RPMI8226 (cell line): Measurements from ENCODE around the gene FADS1.

Source experiments
- DNase-seq: peaks from one replicate; pipeline ENCODE4 v3.0.0-alpha.2; 2015

Gene FADS1

GRCh38 chr11:61844909-61845565, 28.2 kb upstream of the FADS1 start:
- DNase-seq, result no peak

DNA sequence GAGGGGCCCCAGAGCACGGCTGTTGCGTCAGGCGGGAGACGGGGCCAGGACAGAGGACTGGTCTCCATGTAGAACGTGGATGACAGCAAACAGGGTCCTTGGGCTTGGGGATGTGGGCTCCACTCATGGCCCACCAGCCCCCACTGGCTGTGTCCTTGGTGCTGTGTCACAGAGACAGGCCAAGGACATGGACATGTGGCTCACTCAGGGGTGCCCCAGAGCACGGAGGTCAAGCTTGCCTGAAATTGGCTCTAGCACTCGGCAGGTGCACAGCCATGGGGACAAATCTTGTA, 25.7 kb upstream of the FADS1 start:
- no peak for DNase-seq

DNA sequence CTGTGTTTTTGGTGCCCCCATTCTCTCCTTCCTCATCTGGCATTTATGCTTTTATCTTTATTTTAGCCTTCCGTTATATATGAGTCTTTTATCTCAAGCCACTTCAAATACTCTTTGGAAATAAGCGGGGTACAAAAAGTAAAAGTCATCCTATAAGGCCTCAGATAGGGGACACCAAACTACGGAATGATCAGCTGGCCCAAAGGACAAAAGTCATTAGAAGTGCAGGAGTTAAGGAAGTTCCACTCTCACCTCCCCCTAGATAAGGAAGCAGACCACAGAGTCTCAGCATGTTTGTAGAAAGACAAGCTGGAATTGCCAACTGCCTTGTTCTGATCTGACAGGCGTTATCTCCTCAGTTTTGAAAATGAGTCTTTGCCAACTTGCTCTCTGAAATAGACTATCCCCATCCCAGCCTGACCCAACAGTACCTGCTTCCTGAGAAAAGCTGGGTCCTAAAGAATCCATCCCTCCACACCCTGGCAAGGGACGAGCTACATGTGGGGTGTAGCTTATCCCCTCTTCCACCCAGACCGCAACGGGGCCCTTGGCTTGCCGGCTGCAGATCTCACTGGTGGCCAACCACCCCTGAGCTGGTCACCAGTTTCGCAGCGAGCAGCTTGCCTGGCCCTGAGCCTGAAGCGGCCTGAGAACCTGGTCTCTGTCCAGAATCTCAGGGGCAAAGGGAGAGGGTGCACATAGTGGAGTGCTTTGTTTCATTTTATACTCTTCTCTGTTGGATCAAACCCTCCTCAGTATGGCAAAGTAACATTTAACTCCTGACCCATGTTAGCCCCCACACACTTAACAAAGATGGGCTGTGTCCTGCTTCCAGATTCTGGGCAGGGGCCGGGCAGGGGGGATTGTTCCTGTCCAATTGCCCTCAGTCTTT, 25.1 kb upstream of the FADS1 start:
- DNase-seq, result no peak

DNA sequence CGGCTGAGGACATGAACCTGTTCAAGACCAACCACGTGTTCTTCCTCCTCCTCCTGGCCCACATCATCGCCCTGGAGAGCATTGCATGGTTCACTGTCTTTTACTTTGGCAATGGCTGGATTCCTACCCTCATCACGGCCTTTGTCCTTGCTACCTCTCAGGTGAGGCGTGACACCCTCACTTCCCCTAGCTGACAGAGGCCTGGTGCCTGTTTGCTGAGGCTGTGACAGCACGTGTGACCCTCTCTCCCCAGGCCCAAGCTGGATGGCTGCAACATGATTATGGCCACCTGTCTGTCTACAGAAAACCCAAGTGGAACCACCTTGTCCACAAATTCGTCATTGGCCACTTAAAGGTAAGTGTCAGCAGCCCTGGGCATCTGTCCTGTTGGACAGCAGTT, 23.6 kb upstream of the FADS1 start:
- no peak for DNase-seq

GRCh38 chr11:61839742-61840141, 22.9 kb upstream of the FADS1 start:
- no peak for DNase-seq

- no peak for DNase-seq
Measured at GRCh38 chr11:61838921-61839320, 22.1 kb upstream of the FADS1 start.

DNA sequence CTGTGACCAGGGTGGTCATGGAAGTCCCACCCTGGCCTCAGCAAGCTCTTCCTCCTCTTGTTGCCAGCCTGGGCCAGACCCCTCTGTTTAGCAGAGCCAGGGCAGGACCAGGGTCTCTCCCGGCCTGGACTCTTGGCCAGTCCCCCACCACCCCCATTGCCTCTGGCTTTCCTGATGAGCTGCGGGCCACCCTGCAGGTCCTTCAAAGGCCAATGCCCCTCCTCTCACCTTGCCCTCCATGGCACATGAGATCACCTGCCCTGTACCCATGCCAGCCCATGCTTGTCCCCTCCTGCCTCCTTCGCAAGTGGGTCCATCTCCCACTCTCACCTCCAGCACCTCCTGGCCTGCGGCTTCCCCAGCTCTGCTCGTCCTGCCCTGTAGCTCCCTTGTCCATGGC, 21.7 kb upstream of the FADS1 start:
- no peak for DNase-seq

- DNase-seq, result no peak
Measured at GRCh38 chr11:61837411-61838005, 20.7 kb upstream of the FADS1 start.

GRCh38 chr11:61836193-61836592, 19.4 kb upstream of the FADS1 start:
- no peak for DNase-seq

GRCh38 chr11:61834278-61835048, 17.7 kb upstream of the FADS1 start:
- DNase-seq, result peak; percentile 93

GRCh38 chr11:61833926-61834277, 17.1 kb upstream of the FADS1 start:
- DNase-seq, result no peak

DNA sequence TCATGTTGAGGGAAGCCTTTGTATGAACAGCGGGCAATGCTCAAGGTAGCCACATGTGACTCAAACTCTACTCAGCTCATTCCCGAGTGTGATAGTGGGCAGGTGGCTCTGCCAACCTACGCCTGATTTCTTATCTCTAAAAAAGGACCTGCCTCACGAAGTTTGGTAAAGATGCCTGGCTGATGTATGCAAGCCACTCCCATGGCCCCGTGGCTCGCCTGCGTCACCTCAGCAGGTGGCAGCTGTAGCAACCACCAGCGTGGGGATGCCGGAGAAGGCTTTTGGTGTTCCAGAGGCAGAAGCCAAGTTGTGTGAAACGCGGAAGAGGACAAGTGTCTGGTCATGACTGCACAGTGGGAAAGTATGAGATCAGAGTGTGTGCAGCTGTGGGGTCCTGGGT, 16.7 kb upstream of the FADS1 start:
- DNase-seq, result no peak

GRCh38 chr11:61832754-61833153, 16.0 kb upstream of the FADS1 start:
- DNase-seq, result no peak

GRCh38 chr11:61832207-61832606, 15.4 kb upstream of the FADS1 start:
- DNase-seq, result no peak

- no peak for DNase-seq
Measured at GRCh38 chr11:61830237-61831105, 13.7 kb upstream of the FADS1 start.

DNA sequence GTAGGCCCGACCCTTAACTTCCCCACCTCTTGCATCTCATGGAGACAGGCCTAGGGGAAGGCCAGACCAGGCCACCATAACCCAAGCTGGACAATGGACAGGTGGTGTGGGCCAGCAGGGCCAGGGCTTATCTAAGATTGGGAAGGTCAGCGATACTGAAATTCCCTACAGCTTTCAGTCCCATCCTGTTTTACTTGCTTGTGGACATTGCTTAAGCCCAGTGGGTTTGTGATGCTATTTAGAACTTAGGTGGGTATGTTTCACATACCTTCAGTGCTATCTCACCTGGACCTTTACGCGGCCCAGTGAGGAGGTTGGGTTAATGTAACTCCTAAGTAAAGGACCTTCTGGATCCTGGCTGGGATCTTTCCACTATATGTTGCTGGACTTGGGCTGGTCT, 13.0 kb upstream of the FADS1 start:
- DNase-seq, result no peak

DNA sequence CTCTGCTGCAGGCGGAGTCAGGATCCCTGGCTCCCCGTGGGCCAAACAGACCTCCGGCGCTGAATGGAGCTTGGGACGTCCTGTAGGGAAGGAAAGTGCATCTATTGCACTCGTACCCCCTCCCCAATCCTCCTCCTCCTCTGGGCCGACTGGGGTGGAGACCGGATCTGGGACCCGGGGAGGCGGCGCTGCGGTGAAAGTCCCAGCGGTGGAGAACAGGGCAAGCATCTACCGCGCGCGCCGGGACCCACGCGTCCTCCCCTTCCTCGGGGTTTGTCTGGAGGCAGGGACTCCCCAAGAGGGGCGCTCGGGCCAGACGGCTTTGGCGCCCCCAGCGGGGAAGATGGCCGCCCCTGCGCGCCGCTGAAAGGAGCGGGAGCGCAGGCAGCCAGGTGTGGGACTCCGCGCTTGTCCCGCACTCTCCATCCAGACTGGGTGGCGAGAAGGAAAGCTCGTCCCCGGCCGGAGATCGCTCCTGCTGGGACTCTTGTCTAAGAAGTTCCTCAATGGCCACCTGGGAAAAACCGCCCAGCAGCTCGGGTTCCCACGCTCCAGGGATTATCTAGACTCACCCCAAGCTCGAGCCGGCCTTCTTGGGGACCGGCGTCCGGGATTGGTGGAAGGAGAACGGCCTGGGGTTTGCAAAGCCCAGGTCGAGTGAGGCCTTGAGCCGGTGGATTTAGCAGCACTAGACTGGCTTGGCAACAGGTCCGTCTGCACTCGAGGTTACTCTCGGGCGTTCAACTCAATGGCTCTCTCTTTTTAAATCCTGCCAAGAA, 12.0 kb upstream of the FADS1 start:
- peak; percentile 80 for DNase-seq

DNA sequence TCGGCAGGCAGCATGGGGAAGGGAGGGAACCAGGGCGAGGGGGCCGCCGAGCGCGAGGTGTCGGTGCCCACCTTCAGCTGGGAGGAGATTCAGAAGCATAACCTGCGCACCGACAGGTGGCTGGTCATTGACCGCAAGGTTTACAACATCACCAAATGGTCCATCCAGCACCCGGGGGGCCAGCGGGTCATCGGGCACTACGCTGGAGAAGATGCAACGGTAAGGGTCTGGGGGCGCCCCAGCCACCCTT, 11.5 kb upstream of the FADS1 start:
- no peak for DNase-seq

DNA sequence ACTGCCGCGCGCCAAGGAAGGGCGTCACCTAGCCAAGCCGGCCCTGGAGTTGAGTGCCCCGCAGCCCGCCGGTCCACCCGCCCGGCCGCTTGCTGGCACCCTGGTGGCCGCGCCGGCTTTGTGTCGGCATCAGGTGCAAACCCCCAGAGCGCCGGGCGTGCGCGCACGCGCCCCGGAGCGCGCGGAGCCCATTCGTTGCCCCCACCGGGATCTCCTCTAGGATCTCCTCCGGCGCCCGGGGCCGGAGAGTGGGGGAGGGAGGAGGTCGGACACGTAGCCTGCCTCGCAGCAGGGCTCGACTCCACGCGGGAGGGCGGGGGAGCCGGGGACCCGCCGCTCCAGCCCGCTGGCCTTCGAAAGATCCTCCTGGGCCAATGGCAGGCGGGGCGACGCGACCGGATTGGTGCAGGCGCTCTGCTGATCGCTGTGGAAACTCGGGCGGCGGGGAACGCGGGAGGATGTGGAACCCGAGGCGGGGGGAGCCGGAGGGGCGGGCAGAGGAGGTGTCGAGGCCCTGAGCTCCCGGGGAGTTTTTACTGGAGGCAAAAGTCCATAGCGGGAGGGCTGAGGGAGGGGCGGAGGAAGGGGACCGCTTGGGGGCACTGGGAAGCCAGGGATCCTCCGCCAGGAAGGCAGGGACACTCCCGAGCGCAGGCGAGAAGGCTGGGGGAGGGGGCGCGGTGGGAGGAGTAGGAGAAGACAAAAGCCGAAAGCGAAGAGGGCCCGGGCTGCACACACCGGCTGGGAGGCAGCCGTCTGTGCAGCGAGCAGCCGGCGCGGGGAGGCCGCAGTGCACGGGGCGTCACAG, 11.0 kb upstream of the FADS1 start, which contains the start of gene FADS2:
FADS2 (plus strand) TSS at position 730 of the 808 bp plus-strand sequence. CDS start 91 bp downstream, outside the sequence.
- DNase-seq, result peak; percentile 96

GRCh38 chr11:61826930-61827570, 10.2 kb upstream of the FADS1 start:
- no peak for DNase-seq

GRCh38 chr11:61820174-61820573, 3.4 kb upstream of the FADS1 start:
- no peak for DNase-seq
